HG03066 (cell line): ENCODE results near the gene ISOC1.

Source experiments
- ATAC-seq: cut with Tn5 transposase; IDR thresholded peaks from one replicate; pipeline ENCODE4 v1.9.1; 2021; ENCODE audit warnings: low read depth; ENCODE audit not compliant: unreplicated experiment

Gene ISOC1

GRCh38 chr5:129124608-129125007 lies 30.1 kb downstream of the ISOC1 start:
- ATAC-seq: no peak

- ATAC-seq: peak; percentile 76
Measured at GRCh38 chr5:129125819-129126218, 31.3 kb downstream of the ISOC1 start.

GRCh38 chr5:129133553-129133952 lies 39.0 kb downstream of the ISOC1 start:
- no peak for ATAC-seq

GRCh38 chr5:129135633-129136032 lies 41.1 kb downstream of the ISOC1 start:
- peak; percentile 77 for ATAC-seq

- no peak for ATAC-seq
Measured at GRCh38 chr5:129137637-129138036, 43.1 kb downstream of the ISOC1 start.

- ATAC-seq: no peak
Measured at GRCh38 chr5:129141078-129141477, 46.5 kb downstream of the ISOC1 start.

GRCh38 chr5:129141696-129142095 lies 47.1 kb downstream of the ISOC1 start:
- ATAC-seq: no peak

- ATAC-seq: no peak
Measured at GRCh38 chr5:129155876-129156275, 61.3 kb downstream of the ISOC1 start.

GRCh38 chr5:129161830-129162229 lies 67.3 kb downstream of the ISOC1 start:
- no peak for ATAC-seq
